GM18508 (cell line): Measurements from ENCODE around the gene PAK6.

Experiments
- ATAC-seq: cut with Tn5 transposase; IDR thresholded peaks from one replicate; pipeline ENCODE4 v1.9.1; 2021; ENCODE audit warnings: moderate number of reproducible peaks; ENCODE audit not compliant: insufficient read depth, unreplicated experiment

Gene PAK6

DNA sequence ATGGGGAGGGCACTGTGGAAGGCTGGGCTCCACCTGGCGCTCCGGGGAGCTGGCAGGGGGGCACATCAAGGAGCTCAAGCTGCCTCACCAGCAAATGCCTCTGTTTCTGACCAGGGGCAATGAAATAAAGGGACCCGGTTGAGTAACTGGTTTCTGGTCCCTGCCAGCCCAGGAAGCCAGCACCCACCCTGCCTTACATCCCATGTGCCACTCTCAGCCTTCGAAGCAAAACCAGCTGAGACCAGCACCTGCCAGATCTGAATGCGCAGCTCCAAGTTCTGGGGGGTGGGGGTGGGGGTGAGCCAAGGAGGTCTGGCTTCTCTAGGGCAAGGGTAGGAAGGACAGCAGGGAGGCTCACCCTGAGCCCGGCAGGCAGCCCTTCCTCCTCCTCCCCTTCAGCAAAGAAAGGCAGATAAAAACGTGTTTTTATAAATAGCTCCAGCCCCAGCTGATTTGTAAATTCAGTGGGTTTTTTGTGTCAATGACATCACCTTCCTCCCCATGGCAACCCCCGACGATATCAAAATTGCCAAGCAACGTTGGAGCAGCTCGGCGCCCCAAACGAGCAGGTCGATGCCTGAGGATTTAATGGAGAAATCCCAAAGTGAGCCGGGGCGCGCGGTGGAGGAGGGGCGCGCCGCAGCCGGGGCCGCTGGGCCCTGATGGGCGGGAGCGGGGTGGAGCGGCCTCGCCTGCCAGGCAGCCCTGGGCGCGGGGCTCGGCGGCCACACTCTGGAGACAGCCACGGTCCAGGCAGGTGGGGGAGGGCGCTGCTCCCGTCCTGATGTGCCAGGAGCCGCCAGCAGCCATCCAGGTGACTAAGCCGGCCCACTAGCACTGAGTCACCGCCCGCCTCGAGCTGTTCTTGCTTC is at the start of gene PAK6:
Gene PAK6 (plus strand): TSS at position 532 of the 872 bp plus-strand sequence. CDS start 25,723 bp downstream, outside the sequence.
- no peak for ATAC-seq

DNA sequence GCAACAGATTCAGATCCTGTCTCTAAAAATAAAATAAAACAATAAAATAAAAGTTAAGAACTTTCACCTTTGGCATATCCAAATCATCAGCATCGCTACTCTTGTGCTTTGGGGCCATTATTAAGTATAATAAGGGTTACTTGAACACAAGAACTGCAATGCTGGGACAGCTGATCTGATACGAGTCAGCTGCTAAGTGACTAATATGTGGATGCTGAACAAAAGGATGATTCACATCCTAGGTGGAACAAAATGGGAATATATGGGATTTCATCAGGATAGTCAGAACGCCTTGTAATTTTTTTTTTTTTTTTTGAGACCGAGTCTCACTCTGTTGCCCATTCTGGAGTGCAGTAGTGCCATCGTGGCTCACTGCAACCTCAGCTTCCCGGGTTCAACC is 48.3 kb upstream of the PAK6 start:
- no peak for ATAC-seq

DNA sequence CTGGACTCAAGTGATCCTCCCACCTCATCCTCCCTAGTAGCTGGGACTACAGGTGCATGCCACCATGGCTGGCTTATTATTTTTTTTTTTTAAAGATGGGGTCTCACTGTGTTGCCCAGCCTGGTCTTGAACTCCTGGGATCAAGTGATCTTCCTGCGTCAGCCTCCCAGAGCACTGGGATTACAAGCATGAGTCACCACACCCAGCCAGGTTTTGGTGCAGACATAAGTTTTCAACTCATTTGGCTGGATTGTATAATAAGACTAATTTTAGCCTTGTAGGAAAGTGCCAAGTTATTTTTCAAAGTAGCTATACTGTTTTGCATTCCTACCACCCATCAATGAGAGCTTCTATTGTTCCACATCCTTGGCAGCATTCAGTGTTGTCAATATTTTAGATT is 45.9 kb upstream of the PAK6 start:
- no peak for ATAC-seq

DNA sequence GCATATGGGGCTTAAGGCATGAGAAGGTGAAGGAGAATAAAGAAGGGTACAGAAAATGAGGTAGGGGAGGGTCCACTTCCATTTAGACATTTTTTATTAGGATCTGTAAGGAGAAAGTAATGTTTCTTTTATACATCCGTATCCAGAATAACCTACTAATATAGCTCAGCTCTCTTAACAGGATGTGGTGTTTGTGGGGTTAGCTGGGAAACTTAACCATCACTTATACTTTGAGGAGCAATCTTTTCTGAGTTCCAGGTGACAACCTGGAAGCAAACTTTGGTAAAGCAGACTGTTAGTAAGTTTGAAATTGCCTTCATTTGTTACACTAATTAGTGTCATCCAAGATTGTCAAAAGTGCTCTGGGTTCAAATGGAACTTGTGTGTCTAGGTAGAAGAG is 41.4 kb upstream of the PAK6 start:
- no peak for ATAC-seq

DNA sequence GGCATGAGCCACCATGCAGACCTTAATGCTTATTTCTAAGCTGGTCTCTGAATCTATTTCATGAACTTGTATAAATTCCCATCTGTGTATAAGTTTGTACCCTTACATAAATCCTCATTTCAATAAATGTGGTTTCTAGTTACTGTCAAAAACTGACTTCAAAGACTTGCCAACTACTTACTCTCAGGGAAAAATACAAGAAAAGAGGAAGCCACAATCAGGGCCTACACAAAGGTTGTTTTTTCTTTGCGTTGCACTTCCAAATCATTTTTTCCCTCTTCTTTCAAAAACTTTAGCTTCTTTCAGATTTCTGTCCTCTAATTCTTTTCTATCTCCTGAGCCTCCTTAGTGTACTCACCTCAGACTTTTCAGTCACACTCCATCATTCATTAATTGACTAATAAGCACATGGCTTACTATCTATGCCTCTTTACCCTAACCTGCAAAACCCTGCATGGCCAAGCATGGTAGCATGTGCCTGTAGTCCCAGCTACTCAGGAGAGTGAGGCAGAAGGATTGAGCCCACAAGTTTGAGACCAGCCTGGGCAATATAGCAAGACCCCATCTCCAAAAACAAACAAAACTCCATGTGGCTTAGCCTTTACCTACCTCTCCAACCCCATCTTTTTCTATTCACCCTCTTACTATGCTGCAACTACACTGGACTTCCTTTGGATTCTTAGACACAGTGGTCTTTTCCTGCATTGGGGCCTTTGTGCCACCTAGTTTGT is 40.3 kb upstream of the PAK6 start:
- ATAC-seq = no peak

DNA sequence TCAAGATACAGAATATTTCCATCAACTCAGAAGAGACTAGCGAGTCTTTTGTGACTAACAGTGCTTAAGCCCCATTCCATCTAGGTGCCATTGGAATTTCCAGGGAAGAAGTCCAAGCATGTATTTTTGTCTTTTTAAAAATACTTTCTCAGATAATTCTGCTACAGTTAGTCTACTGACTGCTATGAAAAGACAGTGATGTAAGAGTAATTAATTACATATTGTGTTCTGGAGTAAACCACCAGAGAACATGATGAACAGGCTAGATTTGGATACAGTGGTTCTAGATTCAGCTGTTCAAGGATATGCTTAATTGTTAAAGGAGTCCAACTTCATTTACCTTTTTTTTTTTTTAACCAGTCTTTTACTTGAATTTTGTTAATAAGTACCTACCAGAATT is 34.8 kb upstream of the PAK6 start:
- ATAC-seq = no peak

DNA sequence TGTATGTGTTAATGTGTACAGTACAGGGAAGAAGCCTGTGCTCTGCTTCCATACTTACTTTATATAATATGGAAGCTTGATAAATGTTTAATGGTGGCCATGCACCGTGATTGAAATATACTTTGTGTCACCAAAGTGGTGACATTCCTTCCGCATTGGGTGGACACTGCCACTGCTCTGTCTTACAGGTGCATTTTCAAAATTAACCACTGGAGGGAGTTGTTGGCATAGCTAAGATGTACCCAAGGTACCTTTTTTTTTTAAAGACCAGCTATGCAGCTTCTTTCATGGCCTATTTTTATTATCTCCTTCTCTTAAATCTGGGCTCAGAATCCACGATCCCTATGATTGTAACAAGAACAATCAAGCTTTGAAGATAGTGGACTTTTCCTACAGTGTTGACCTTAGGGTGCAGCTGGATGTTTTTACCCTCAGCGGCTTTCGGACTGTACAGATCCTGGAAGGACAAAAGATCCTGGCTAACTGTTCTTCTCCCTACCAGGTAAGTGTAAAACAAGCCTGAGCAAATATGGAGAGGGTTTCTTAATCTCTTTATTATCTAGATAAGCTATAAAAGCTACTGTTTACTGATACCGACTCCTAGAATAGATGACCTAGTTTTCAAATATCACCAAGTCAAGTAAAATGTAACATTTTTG is 21.6 kb upstream of the PAK6 start:
- ATAC-seq = no peak

DNA sequence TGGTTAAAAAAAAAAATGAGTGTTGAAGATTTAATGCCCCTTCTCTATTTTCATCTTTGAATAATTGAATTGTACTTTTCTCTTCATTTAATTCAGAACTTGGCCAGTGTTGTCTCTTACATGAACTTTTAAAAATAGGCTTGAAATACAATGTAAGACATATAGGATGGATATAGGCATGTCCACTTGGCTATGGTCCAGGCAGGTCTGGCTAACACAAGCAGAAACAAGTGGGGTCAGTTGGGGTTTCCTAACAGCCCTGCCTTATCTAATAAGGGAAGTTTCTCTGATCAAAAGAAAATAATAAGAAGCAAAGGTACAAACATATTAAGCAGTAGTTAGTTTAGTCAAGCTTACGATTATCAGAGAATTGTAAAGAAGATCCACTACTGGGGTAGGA is 19.1 kb upstream of the PAK6 start:
- no peak for ATAC-seq

DNA sequence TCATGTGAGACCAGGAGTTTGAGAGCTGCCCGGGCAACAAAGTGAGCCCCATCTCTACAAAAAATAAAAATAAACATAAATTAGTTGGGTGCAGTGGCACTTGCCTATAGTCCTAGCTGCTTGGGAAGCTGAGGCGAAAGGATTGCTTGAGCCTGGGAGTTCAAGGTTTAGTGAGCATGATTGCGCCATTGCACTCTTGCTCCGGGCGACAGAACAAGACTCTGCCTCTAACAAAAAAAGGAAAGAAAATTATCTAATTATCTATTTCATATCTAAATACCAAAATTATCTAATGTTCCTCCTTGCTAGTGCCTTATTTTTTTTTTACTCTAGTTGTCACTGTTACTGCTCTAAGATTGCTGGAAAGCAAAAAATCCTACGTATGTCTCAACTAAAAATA is 16.7 kb upstream of the PAK6 start:
- no peak for ATAC-seq

DNA sequence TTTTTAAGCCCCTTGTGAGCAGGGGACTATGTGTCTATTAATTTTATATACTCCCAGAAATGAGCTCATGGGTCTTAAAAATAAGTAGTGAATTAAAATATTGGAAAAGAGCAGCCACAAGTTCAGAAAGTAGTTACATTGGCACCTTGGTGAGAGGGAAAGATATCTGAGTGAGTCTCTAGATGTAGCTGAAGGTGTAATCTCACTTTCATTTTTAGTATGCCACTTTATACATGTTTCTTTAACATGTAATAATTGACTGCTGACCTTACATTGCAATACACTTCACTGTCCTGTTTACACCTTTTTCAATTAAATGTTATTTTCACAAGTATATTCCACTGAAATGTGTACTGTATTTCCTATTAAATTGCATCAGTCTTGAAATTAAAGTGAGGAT is 12.1 kb upstream of the PAK6 start:
- no peak for ATAC-seq

DNA sequence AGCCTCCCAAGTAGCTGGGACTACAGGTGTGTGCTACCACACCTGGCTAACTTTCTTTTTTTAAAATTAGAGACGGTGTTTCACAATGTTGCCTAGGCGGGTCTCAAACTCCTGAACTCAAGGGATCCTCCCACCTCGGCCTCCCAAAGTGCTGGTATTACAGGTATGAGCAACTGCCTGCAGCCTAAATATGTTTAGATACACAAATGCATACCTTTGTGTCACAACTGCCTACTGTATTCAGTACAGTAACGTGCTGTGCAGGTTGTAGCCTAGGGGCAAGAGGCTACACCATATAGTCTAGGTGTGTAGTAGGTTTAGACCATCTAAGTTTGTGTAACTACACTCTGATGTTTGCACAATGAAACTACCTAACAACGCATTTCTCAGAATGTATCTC is 9.5 kb upstream of the PAK6 start:
- ATAC-seq = no peak

DNA sequence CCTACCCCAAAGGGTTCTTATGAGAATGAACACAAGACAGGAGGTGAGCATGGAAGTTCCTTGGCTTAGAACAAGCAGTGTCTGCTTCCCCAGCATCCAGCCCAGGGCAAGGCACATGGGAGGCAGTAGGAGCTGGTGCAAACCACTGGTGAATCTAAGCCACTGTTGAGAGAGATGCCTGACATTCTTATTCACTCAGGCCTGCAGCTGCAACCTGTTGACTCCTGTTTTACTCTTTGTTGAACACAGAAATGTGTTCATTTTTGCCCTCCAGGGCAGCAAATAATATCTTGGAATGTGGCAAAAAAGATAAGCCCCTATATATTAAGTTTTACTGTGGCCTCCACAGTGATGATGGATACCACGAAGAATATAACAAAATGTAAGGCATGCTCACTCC is 8.9 kb upstream of the PAK6 start:
- ATAC-seq = no peak

DNA sequence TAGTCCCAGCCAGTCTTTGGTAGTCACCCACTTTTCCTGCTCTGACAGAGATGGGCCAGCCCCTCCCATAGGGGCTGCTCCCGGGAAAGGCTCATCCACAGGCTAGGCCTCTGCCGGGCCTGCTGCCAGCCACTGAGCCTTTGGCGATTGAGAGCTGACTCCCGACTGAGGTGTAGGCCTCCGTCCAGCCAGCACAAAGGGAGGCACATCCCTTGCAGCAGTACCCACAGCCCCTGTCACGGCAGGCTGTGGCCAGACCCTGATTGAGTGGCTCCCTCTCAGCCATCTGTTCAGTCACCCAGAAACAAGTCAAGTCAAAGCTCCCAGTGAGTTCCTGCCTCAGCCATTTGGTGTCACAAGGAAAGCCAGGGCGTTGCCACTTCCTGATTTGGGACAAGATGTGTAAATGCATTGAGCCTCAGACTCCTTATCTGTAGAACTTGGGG is 6.2 kb upstream of the PAK6 start:
- ATAC-seq = no peak

DNA sequence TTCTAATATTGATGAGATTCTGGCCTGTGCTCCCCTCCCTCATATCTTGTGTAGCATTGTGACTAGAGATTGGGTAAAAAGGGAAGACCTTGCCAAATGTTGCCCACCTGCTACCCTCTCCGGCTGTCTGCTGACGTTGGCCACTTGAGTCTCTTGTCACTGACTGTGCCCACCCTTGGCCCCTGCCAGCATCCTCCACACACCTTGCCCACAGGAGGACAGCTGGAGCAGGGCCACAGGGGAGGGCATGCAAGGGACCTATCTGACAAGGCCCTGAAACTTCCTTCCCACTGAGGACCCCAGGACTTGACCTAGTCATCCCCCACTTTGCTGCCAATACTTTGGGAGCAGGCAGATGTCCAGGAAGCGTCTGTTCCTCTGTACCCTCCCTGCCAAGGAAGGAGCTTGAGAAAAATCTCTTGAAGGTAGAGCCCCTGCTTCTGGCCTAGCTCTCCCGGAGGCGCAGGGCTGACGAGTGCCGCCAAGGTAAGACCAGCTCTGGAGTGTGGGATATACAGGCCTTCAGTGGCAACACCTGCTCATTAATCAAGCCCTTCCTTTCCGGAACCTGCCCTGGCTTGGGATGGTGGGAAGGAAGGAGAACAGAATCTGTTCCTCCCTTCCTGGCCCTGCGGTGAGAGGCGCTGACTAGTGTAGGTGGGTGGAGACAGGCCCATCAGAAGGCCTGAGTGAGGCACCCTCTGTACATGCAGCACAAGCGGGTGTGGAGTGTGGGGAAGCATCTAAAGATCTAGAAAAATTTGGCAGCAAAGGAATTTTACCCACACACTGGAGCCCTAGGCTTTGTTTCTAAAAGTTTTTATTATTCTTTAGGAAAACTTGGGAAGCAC is 4.9 kb upstream of the PAK6 start:
- no peak for ATAC-seq

DNA sequence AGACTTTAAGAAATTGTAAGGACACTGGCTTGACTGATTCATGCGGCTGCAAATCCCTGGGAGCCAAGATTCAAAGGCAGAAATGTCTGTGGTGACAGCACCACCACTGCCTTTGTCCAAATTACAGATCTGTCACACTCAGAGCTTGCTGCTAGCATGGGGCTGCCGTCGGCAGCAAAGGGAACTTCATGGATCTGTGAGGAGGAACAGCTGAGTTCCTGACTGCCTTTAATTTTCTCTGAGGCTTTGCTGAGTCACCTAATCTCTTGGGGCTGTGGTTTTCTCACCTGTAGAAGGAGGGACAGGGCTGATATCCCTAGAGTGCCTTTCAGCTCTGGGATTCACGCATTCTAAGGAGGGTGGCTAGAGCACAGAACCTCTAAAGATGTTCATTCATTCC is 4.1 kb upstream of the PAK6 start:
- ATAC-seq = no peak

DNA sequence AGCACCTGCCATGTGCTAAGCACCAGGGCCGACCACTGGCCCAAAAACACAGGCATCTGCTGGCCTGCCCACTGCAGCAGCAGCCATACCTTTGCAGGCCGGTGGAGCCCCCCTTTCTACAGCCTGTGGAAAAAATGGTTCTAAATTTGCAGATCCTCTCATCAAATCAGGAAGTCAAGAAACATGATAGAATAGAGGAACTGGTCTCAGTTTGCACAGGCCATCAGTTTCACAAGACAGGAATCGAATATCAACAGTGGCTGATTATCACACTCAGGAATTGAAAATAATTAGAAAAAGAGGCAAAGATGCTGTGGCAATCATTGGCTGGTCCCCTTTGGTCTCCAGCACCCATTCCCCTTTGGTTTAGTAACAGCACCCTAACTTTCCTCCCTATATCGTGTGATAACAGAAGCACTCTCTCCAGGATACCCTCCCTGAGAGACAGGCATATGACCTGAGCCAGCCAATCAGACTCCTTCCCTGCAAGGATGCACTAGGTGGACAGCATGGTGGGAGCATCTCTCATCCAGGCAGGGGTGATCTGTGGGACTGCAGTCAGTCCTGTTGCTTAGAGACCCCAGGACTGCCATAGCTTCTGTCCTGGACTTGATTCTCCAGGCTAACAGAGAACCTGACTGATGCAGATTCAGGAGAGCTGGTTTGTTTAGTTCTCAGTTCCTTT is 3.5 kb upstream of the PAK6 start:
- no peak for ATAC-seq

DNA sequence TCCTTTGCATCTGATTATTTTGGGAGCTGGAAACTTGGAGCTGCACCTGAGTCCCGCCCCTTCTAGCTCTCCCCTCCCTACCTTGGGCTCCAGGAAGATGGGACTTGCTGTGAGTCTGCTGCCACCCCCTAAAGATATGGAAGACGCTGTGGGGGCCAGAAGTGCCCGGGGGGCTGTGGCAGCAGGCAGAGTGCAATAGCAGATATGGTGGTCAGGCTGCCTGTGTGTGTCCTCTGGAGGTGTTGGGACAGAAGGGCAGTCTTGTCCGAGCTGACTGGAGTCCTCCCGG is 485 bp downstream of the PAK6 start:
- ATAC-seq = no peak

DNA sequence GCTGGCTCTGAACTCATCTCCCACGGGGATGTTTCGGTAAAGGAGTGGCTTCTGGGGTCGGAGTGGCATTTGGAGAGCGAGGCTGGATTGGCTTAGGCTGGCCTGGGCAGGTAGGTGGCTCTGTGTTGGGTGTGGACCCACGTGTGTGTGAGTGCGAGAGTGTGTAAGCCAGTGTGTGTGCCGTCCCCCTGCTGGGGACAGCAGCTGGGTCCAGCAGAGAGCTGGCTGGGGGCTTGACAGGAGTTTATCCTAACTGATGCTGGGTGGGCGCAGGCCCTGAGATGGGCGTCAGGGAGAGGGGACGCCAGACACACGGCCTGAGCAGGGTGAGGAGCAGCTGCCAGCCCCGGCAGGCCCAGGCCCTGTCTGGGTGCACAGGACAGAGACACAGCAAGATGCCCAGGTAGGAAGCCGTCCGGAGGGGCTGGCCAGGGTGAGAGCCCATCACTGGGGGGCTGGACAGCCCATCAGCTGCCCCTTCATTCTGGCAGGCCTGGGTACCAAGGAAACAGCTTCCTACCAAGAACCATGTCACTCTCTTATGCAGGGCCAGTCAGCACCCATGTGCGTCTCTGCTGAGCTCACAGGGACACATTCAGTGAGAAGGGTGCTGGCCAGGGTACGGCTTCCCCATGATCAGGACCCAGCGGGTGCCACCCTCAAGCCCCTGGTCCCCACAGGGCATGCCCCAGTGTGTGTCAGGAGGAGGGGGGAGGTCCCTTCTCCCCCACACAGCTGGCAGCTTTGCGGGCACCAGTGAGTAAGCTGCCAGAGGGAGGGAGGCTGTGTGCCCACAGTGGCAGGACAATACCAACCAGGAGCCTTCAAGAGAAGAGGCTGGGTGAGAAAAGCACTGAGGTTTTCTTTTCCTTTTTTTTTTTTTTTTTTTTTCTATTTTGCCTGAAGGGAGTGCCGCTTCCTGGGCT is 1.1 kb downstream of the PAK6 start:
- ATAC-seq = no peak
